Stimulated activated naive CD4-positive, alpha-beta T cell (primary cell): ENCODE data around the gene ADGRG2.

ENCODE experiments used
- DNase-seq, 6 experiments: peaks; one replicate each; lab custom pipeline; 2025; lab: John Stamatoyannopoulos, UW

The ADGRG2 gene, protein sequence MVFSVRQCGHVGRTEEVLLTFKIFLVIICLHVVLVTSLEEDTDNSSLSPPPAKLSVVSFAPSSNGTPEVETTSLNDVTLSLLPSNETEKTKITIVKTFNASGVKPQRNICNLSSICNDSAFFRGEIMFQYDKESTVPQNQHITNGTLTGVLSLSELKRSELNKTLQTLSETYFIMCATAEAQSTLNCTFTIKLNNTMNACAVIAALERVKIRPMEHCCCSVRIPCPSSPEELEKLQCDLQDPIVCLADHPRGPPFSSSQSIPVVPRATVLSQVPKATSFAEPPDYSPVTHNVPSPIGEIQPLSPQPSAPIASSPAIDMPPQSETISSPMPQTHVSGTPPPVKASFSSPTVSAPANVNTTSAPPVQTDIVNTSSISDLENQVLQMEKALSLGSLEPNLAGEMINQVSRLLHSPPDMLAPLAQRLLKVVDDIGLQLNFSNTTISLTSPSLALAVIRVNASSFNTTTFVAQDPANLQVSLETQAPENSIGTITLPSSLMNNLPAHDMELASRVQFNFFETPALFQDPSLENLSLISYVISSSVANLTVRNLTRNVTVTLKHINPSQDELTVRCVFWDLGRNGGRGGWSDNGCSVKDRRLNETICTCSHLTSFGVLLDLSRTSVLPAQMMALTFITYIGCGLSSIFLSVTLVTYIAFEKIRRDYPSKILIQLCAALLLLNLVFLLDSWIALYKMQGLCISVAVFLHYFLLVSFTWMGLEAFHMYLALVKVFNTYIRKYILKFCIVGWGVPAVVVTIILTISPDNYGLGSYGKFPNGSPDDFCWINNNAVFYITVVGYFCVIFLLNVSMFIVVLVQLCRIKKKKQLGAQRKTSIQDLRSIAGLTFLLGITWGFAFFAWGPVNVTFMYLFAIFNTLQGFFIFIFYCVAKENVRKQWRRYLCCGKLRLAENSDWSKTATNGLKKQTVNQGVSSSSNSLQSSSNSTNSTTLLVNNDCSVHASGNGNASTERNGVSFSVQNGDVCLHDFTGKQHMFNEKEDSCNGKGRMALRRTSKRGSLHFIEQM

DNA sequence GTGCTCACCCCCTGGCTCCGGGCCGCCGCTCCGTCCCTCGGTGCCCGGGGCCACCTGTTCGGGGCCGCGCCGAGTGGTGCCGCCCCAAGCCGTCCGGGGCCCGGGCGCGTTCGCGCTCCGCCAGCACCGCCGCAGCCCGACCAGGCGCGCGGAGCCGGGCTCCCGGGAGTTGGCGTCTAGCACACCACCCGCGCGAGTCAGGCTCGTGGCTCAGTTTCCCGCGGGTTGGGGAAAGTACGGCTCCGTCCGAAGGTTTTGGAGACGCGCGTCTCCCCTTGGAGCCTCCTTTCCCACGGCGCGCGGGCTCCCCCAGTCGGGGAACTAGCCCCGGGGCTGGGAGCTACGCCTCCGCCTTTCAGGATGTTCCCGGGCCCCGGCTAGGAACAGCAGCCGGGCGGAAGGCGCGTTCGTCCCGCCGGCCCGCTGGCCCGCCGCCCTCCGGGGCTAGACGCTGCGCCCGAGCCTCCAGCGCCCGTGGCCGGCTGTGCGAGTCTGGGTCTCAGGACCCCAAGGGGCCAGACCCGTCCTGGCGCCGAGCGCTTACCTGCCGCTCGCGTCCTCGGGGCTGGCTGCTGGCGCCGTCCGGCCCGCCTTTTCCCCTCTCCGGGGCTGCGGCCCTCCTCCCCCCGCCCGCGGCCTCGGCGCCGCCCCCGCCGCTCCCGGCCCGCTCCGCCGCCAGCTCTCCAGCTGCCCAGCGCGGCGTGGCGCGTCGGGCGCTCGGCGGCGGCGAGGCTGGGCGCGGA is at the start of gene ADGRG2:
Gene ADGRG2 (minus strand): TSS at position 571 of the 743 bp plus-strand sequence. CDS start 53,634 bp downstream, outside the sequence.
- no peak for DNase-seq

DNA sequence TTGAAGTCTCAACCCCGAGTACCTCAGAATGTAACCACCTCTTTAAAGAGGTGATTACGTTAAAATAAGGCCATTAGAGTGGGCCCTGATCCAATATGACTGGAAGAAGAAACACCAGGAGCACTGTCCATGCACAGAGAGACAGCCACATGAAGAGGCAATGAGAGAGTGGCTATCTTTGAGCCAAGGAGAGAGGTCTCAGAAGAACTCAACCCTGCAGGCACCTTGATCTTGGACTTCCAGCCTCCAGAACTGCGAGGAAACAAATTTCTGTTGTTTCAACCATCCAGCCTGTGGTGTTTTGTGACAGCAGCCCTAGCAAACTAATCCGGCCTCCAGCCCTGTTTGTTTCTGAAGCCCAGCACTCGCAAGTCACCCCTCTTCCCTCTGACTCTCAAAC is 46.3 kb upstream of the ADGRG2 start:
- no peak for DNase-seq

DNA sequence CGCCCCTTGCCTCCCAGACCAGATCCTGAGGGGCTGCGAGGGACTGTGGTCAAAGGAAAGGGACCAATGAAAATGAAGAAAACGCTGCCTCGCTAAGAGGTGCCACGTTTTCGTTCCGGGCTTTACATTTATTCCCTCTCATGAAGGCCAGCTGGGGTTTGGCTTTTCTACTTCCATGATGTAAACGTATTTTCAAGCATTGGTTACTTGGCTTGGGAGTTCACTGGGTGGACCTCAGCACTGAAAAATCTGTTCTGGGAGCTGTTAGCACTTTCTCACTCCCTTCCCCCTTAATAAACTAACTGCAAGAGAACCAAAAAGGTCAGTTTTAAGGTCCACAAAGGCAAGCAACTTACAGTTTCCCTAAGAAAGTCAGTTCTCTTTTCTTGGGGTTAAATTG is 40.6 kb upstream of the ADGRG2 start:
- no peak for DNase-seq

DNA sequence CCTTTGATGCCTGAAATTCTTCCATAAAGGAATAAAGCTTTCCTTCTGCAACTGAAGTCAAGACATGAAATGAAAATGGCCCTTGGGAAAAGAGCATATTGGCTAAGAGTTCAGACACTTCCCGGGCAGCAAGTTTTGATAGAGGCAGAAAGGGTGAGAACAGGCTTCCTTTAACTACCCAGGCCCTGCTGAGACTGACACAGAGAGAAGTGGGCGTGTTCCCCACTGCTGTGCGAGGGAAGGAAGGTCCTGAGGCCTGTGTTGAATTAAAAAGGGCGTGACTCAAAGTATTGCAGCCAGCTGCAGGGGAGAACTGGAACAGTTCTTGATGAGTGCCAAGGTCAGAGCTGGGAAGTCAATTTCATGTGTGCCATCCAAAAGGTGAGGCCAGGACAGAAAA is 33.9 kb upstream of the ADGRG2 start:
- DNase-seq, result no peak

DNA sequence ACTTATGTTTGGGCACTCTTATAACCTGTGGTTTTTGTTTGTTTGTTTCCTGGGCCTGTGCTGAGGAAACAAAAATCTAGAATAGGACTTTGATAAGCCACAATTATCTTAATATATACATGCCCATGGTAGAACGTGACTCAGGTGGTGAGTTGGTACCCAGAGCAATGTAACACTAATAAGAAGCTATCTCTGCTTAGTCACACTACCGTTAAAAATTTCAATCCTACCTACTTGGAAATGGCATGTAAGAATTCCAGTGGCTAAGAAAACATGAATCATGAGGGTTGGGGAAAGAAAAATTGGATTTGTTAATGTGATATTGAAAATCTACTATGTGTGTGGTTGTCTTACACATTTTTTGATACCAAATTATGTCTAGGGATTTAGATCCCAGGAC is 30.5 kb upstream of the ADGRG2 start:
- DNase-seq, result no peak

DNA sequence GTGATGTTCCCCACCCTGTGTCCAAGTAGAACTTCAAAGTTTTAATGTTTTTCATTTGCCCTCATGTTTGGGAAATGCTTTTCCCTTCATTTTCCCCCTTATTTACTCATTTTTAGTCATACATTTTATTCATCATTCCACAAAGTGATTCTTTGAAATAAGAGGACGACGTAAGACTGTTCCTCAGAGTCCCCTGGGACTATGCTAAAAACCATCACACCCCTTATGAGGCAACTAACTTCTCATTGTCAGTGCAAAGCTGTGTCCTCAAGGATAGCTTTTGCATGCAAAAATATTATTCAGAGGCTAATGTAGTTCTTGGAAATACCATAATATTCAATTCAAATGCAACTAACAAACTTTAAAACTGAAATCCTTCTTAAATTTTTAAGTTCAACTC is 14.8 kb upstream of the ADGRG2 start:
- no peak for DNase-seq

DNA sequence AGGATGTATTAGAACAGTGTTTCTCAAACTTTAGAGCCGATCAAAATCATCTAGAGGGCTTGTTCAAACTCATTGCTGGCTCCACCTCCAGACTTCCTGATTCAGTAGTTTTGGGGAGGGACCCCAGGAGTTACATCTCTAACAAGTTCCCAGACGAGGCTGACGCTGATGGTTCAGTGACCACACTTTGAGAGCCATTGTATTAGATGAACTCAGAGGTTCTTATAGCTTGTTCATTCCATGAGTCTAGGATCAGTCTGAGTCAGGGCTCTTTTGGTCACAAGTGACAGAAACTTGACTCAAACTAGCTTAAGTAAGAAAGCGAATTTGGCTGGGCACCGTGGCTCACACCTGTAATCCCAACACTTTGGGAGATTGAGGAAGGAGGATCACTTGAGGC is 11.5 kb upstream of the ADGRG2 start:
- DNase-seq, result no peak

DNA sequence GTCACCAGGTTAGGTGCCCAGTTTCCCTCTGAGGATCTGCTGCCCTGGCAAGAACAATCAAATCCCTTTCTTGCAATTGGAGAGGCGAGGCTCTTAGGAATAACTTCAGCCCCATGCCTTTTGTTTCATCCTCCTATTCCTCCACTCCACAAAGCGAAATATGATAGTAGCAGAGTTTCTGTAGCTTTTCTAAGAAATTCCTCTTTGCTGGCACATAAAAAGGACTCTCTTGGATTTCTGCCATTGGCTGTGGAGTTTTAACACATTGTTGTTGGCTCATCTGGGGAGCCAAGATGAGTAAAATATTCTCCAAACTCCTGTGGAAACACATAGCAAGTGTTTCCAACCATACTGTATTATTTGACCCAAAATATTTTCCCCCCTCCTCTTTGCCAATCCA is 11.0 kb upstream of the ADGRG2 start:
- no peak for DNase-seq

DNA sequence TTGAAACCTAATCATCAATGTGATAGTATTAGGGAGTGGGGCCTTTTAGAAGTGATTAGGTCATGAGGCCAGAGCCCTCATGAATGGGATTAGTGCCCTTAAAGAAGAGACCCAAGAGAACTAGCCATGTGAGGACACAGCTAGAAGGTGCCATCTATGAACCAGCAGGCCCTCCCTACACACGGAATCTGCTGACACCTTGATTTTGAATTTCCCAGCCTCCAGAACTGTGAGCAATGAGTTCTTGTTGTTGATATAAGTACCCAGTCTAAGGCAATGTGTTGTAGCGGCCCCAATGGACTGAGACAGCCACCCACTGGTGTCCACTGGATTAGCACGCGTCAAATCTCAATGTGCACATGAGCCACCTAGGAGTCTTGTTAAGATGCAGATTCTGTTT is 8.4 kb upstream of the ADGRG2 start:
- DNase-seq, result no peak

DNA sequence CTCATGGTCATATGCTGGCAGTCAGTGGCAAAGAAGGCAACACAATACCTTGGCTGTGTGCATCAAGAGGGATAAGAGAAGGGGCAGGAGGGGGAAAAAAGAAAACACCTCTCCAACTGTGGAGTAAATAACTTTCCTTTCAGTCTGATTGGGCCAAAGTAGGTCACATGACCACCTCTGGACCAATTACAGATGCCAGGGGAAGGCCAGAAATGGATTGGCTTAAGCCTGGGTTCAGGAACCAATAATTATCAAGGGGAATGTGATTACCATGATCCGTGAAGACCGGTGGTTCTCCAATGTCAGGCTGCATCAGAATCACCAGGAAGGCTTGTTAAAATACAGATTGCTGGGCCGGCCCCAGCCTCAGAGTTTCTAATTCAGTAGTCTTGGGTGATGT is 7.4 kb upstream of the ADGRG2 start:
- no peak for DNase-seq

DNA sequence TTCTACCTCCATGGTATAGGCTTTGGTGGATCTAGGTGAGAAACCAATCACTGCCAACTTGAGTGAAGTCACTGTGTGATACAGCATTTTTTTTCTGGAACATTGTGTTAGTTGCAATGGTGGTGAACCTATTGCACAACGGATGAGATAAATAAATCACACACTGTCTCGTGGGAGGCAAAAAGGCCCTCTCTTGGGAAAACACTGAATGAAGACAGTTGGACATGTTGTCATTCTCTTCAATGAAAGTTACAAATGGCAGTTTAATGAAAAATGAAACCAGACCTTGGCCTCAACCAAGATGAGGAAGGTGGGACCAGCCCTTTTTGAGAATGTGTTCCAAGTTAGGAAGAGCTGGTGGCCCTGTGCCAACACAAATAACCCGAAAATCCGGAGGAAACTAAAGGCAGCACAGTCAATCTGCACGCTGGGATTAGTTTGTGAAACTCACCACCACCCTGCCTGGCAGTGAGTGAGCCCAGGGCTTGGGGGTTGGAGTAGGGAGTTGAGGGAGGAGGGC is 5.4 kb upstream of the ADGRG2 start:
- DNase-seq, result no peak

DNA sequence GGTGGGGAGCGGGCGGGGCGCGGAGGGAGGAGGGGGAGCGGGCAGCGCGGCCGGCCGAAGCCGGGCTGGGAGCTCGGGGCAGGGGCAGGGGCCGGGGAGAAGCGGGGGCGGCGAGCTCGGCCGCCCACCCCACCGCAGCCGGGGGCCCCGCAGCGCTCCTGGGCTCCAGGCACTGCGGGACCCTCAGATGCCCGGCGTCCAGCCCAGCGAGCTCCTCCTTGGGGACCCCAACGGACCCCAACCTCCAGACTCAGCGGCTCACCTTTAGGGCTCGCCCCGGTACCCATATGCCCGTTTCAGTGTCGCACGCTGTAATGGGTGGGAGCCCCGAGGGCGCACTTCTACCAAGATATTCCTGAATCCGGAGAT is 357 bp upstream of the ADGRG2 start:
- DNase-seq, result no peak

DNA sequence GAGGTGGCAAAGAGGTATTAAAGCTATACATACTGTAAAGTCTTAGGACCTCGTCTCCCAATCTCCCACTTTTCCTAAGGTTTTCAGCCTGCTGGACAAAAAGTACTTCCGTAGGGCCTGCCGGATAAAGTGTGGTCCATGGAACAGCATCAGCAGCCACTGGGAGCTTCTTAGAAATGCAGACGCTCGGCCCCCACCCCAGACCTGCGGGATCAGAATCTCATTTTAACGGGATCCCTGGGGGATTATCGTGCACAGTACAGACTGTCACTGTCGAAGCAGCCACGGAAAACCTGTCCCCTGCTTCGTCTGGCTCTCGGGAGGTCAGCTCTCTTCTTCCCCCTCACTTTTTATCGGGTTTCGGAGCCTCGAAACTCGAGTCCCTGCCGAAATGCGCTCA is 802 bp downstream of the ADGRG2 start:
- DNase-seq, result no peak

DNA sequence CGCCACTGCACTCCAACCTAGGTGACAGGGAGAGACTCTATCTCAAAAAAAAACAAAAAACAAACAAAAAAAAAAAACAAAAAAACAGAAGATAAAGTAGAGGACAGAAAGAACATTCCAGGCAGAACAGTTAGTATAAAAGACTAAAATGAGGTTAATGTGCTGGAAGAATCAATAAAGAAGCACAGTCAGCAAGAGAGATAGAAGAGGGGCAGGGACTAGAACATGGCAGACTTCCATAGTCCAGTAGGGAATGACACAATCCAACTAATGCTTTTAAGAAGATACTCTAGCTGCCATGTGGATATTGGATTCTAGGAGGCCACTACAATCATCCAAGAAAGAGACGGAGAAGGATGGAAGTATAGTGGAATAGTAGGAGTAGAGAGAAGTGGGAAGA is 11.6 kb downstream of the ADGRG2 start:
- DNase-seq, result no peak

DNA sequence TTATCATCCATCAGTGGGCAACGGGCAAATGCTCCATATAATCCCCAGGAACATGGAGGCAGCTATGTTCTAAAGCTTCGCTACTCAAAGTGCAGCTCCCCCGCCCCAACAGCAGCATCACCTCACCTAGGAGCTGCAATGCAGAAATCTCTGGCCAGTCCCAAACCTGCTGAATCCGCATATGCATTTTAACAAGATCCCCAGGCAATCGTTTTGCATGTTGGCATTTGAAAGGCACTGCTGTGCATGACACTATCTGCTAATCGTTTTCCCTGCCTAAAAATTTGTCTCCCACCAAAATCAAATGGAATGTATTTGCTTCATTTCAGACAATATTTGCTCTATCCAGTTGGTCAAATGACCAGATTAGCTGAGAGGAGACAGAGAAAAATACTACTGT is 15.2 kb downstream of the ADGRG2 start:
- DNase-seq, result no peak

DNA sequence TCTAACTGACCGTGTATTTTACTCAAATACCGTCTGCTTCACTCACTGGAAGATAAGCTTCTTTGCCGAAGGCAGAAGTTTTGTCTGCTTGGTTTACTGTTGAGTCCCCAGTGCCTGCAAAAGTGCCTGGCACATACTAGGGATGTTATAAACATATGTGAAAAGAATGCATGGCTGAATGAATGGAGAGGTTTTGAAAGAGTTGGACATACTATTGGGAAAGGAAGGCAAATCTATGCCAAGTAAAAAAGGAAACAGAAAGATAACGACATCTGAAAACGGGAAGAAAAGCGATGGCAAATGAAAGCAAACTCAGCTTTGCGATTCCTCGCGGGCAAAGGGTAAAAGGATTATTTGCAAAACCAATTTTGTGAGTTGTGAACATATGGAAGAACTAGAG is 21.7 kb downstream of the ADGRG2 start:
- DNase-seq, result no peak

DNA sequence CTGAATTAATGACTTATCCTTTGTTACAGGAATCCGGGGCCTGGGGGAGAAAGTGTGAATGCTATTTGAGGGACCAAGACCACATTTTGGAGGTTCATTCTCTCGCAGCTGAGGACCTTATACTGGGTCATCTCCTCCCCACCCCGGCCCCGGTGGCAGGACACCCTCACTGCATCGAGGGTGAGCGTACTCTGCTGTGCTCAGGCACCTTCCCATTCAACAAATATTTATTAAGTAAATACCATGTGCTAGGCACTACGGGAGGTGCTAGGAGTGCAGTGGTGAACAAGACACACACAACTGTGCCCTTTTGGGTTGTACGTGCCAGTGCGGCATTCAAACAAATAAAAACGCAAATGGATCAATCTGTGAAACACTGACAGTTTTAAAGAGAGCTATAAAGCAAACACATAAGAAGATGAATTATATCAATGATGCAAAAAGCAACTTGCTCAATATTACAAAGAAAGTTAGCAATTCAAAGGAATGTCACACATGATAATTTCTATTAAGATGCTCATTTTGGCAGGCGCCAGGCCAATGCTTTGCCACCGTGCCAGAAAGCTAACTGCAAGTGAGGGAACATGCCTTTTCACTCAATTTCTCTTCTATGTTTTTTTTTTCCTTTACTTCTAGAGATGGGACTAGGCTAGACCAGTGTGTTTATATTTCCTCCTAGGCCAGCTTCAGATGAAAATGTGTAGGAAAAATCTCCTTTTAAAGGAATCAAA is 24.6 kb downstream of the ADGRG2 start:
- no peak for DNase-seq

DNA sequence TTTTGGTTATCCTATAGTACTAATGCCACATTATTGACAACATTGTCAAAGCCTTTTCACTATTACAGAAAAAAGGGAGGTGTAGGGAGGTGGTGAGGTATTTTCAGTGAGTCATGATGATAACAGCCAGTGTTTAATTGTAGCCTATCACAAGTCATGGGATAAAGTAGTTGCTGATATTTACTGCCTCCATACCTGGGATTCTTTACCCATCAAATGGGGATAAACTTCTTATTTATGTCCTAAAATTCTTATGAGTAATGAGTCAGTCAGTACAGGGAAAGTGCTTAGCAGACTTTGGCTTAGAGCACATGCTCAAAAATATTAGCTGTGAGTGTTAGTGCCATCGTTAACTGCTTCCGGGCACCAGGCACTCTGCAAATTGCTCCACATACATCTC is 25.7 kb downstream of the ADGRG2 start:
- no peak for DNase-seq

DNA sequence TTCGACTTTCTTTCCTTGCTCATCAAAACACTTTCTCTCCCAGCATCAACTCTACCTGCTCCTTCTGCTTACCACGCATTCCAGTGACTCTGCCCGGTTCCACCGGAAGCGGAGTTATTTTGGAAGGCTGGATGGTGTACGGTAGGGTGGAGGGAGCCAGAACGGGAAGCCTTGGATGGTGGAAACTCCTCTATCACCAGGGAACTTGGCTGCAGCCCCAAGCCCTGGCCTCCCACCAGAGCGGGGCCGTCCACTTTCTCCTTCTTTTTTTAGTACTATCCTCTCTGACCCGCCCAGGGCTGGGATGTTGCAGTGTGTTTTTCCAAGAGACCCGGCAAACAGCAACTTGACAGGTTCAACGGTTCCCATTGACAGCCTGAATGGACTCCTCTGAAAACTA is 27.6 kb downstream of the ADGRG2 start:
- no peak for DNase-seq

DNA sequence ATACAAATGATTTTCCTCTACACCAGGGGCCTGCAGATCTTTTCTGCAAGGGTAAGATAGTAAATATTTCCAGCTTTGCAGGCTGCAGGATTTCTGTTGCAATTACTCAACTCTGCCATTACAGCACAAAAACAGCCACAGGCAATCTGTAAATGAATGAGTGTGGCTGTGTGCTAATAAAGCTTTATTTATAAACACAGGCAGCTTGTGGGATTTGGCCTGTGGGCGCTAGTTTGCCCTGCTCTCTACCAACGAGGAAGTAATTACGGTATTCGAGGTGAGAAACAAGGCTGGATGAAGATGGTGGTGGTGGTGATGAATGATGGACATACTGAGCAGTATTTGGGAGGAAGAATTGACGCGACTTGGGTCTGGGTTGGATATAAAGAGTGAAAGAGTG is 30.7 kb downstream of the ADGRG2 start:
- no peak for DNase-seq

DNA sequence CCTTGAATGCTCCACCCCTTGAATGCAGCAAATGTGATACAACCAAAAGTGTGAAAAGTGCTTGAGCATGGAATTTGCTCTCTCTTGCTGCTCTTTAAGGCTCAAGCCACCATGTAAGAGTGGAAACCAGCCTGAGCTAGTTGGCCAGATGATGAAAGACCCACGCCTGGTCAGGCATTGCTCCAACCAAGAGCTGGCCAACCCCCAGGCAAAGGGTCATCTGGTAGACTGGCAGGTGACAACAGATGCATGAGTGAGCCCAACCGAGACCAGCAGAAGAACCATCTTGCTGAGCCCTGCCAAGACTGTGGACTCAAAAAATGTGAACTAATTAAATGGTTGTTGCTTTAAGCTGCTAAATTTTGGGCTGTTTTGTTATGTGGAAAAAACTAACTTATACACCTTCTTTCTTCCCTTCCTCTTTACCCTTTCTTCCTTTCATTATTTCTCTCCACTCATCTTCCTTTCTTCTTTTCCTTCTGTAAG is 32.7 kb downstream of the ADGRG2 start:
- DNase-seq, result no peak
